Sigmoid colon (tissue), 7 donors: Measurements from ENCODE around the gene TRPM6. TPM values are rescaled to one million over a fixed set of nuclear protein-coding genes. Genes with fewer than 3 reads are reported as not detected.
"Not testable (repeated sequence)": the region's sequence is repeated elsewhere in the genome, so short reads cannot be mapped to it uniquely, and the experiment has no call there.

Experiments
- DNase-seq: peaks from one replicate; pipeline ENCODE4 v3.0.0-alpha.2; 2019
- H3K27ac ChIP-seq, 4 donors: fragments of 200-600 bp; sonication (generic); one replicate each; pipeline ENCODE4 v1.5.1; 2016 to 2019; ENCODE audit warnings: mild to moderate bottlenecking in 1 of 4
- H3K27me3 ChIP-seq, 3 donors: fragments of 200-600 bp; sonication (generic); one replicate each; pipeline ENCODE4 v1.5.1; 2019; ENCODE audit warnings: mild to moderate bottlenecking in 1 of 3
- H3K36me3 ChIP-seq, 4 donors: fragments of 200-600 bp; sonication (generic); one replicate each; pipeline ENCODE4 v1.5.1; 2016 to 2019
- H3K4me1 ChIP-seq, 4 donors: fragments of 200-600 bp; sonication (generic); one replicate each; pipeline ENCODE4 v1.5.1; 2017 to 2019
- H3K4me3 ChIP-seq, 4 donors: fragments of 200-600 bp; sonication (generic); one replicate each; pipeline ENCODE4 v1.5.1; 2017 to 2019; ENCODE audit warnings: mild to moderate bottlenecking in 2 of 4, moderate library complexity in 1 of 4
- H3K9me3 ChIP-seq, 4 donors: fragments of 200-600 bp in 3 of 4; sonication (generic) in 3 of 4; one replicate each; pipeline versions ENCODE4 v1.5.1 to v1.6.1; 2013 to 2019
- CTCF ChIP-seq, 4 experiments: fragments of 450-650 bp in 3 of 4; fragments of 200-600 bp in 1 of 4; IDR thresholded peaks; one replicate each; pipeline ENCODE4 v1.5.1; 2016 to 2019; ENCODE audit warnings: antibody characterized with exemption in 4 of 4, mild to moderate bottlenecking in 3 of 4, moderate library complexity in 2 of 4
- EP300 ChIP-seq, 4 donors: sonication (generic); formaldehyde crosslinking; IDR thresholded peaks; one replicate each; pipeline ENCODE4 v1.6.1; 2017; ENCODE audit warnings: antibody characterized with exemption in 4 of 4
- POLR2A ChIP-seq, 2 donors: fragments of 450-650 bp; IDR thresholded peaks; one replicate each; pipeline ENCODE4 v1.6.1; 2016; ENCODE audit warnings: antibody characterized with exemption in 2 of 2, mild to moderate bottlenecking in 2 of 2, moderate library complexity in 2 of 2
- POLR2AphosphoS5 ChIP-seq, 4 donors: sonication (generic); formaldehyde crosslinking; IDR thresholded peaks; one replicate each; pipeline ENCODE4 v1.6.1; 2017; ENCODE audit warnings: antibody characterized with exemption in 4 of 4
- WGBS, 2 donors: extraction: QIAGEN DNeasy Blood & Tissue Kit; methylation state at CpG; one replicate each; pipeline ENCODE4 v1.1.7; 2013; 5-methylcytosine and 5-hydroxymethylcytosine counted together
- intact Hi-C: fragments of 100-400 bp; cut with DNase I; formaldehyde crosslinking; loops from one replicate; pipeline ENCODE4 v1.15.1; 2023
- polyA plus RNA-seq, 3 donors: library from polyadenylated mRNA; stranded (reverse); fragments of 200-250 nt; gene quantifications; one replicate each; pipeline ENCODE4 v1.2.3, GENCODE V29; 2013
- total RNA-seq, 4 donors: library from RNA; depleted of rRNA; stranded (reverse); fragments of >200 nt; gene quantifications; one replicate each; pipeline ENCODE4 v1.1.0, GENCODE V29; 2016
- donor health status: healthy with polysubstance abuse.
- donor health status: Bipolar disorder and iron deficiency.
- donor health status: healthy.

The TRPM6 gene
- total and polyA plus RNA-seq, 7 donors = 0.41 to 12.7 (median 6.7) TPM; not detected in 2

- H3K9me3 ChIP-seq = no peaks in the 10 kb centered on the region
- WGBS, 2 donors = 91 to 96% methylated on average over 6 of the region's 6 CpGs
- intact Hi-C loops = no loop called here
- no peaks in the 10 kb centered on the region for H3K27me3 ChIP-seq
- DNase-seq = no peak
- no peaks in the 10 kb centered on the region for H3K4me1 ChIP-seq
- H3K36me3 ChIP-seq = no peaks in the 10 kb centered on the region
- H3K4me3 ChIP-seq = no peak overlapping the region
- TF ChIP-seq POLR2AphosphoS5 (IDR thresholded peaks at IDR 0.05) (no peak), CTCF (IDR thresholded peaks at IDR 0.05) (no peak)
- H3K27ac ChIP-seq = no peak overlapping the region
Measured at GRCh38 chr9:74855072-74855471, 32.6 kb downstream of the TRPM6 start.

GRCh38 chr9:74853024-74853423, 34.7 kb downstream of the TRPM6 start:
- H3K27me3 ChIP-seq, H3K27ac ChIP-seq, H3K9me3 ChIP-seq, H3K4me3 ChIP-seq, intact Hi-C loops, H3K36me3 ChIP-seq, DNase-seq, H3K4me1 ChIP-seq: not testable (repeated sequence)
- WGBS, 2 donors = 96 to 97% methylated on average over 36 of the region's 36 CpGs

- no peak overlapping the region for H3K4me3 ChIP-seq
- no peaks in the 10 kb centered on the region for H3K4me1 ChIP-seq
- no peak for DNase-seq
- TF ChIP-seq POLR2A (IDR thresholded peaks at IDR 0.05) = no peak
- WGBS, 2 donors = 17 to 61% methylated on average over 4 of the region's 4 CpGs
- H3K27me3 ChIP-seq = no peaks in the 10 kb centered on the region
- H3K9me3 ChIP-seq = peaks cover 0 to 3% (median 0%) of the 10 kb centered on the region in 4 donors
- H3K36me3 ChIP-seq = no peaks in the 10 kb centered on the region
- H3K27ac ChIP-seq = no peak overlapping the region
- intact Hi-C loops = no loop called here
Measured at GRCh38 chr9:74848153-74848525, 39.6 kb downstream of the TRPM6 start.

- intact Hi-C loops = no loop called here
Measured at GRCh38 chr9:74847478-74848152, 40.1 kb downstream of the TRPM6 start.

GRCh38 chr9:74846766-74847165, 41.0 kb downstream of the TRPM6 start:
- no peaks in the 10 kb centered on the region for H3K27me3 ChIP-seq
- H3K4me1 ChIP-seq = no peaks in the 10 kb centered on the region
- peaks cover 0 to 3% (median 0%) of the 10 kb centered on the region in 4 donors for H3K9me3 ChIP-seq
- 73 to 85% methylated on average over 6 of the region's 6 CpGs for WGBS, 2 donors
- no peak for DNase-seq
- intact Hi-C loops = no loop called here
- no peak overlapping the region for H3K27ac ChIP-seq
- H3K4me3 ChIP-seq = no peak overlapping the region
- no peak for TF ChIP-seq EP300 (IDR thresholded peaks at IDR 0.05)
- no peak for TF ChIP-seq CTCF (IDR thresholded peaks at IDR 0.05)
- TF ChIP-seq POLR2AphosphoS5 (IDR thresholded peaks at IDR 0.05) = no peak
- no peak for TF ChIP-seq POLR2A (IDR thresholded peaks at IDR 0.05)
- no peaks in the 10 kb centered on the region for H3K36me3 ChIP-seq

More at GRCh38 chr9:74847478-74848152, 40.1 kb downstream of the TRPM6 start:
- Histone ChIP-seq H3K27me3 (no peaks in the 10 kb centered on the region), H3K4me3 (no peak overlapping the region), H3K27ac (no peak overlapping the region), H3K36me3 (no peaks in the 10 kb centered on the region), H3K4me1 (no peaks in the 10 kb centered on the region), H3K9me3 (peaks cover 0 to 3% (median 0%) of the 10 kb centered on the region in 4 donors)
- DNase-seq = no peak
- no peak for TF ChIP-seq EP300 (IDR thresholded peaks at IDR 0.05)
- WGBS, 2 donors = 44 to 75% methylated on average over 5 of the region's 5 CpGs

- no peaks in the 10 kb centered on the region for H3K9me3 ChIP-seq
Measured at GRCh38 chr9:74838351-74838750, 49.4 kb downstream of the TRPM6 start.

More at GRCh38 chr9:74838351-74838750, 49.4 kb downstream of the TRPM6 start:
- no peak for DNase-seq
- intact Hi-C loops = no loop called here
- TF ChIP-seq POLR2AphosphoS5 (IDR thresholded peaks at IDR 0.05) (no peak), CTCF (IDR thresholded peaks at IDR 0.05) (no peak), POLR2A (IDR thresholded peaks at IDR 0.05) (no peak), EP300 (IDR thresholded peaks at IDR 0.05) (no peak)
- H3K27me3 ChIP-seq = no peaks in the 10 kb centered on the region
- no peaks in the 10 kb centered on the region for H3K36me3 ChIP-seq
- H3K27ac ChIP-seq = no peak overlapping the region
- no peak overlapping the region for H3K4me3 ChIP-seq
- H3K4me1 ChIP-seq = no peaks in the 10 kb centered on the region
- WGBS, 2 donors = 50 to 80% methylated on average over 4 of the region's 4 CpGs
